HepG2 (cell line): ENCODE results near the gene LBR. TPM values are rescaled to one million over a fixed set of nuclear protein-coding genes. Genes with fewer than 3 reads are reported as not detected.
"Not testable (repeated sequence)": the region's sequence is repeated elsewhere in the genome, so short reads cannot be mapped to it uniquely, and the experiment has no call there.

ENCODE experiments used
- ATAC-seq: fragments of 200-7000 bp; cut with Tn5 transposase; 3 replicates; pipeline ENCODE4 v1.9.1; 2020; ENCODE audit warnings: mild to moderate bottlenecking, moderate library complexity
- BruUV-seq: library from RNA; stranded (reverse); fragments of 400-500 nt; replicated peaks from 2 replicates; lab custom pipeline; 2021; lab: Mats Ljungman, UMichigan
- CTCF ChIA-PET: fragments of 300-600 bp; formaldehyde crosslinking; extraction: SDS; loops from one replicate; lab custom pipeline; 2021; ENCODE audit warnings: low total read pairs, inconsistent platforms, low intra/inter-chr PET ratio; lab: Yijun Ruan, JAX
- POLR2A ChIA-PET: fragments of 350-600 bp; sonication (Branson Sonifier 250); formaldehyde crosslinking; loops from one replicate; lab custom pipeline; 2020; ENCODE audit warnings: antibody characterized with exemption, inconsistent platforms; lab: Yijun Ruan, JAX
- DNase-seq: peaks from one replicate; pipeline ENCODE4 v3.0.0-alpha.2; 2015; ENCODE audit warnings: low spot score
- FAIRE-seq: peaks from 3 replicates; lab custom pipeline; 2011; peaks lifted over from hg19 to GRCh38; lab: Jason Lieb, UNC
- H2AFZ ChIP-seq: one replicate; pipeline ENCODE4 v1.6.1; 2011; ENCODE audit warnings: low read length, inconsistent platforms
- H3K27ac ChIP-seq: fragments of 300-600 bp; 3 replicates; pipeline ENCODE4 v1.8.0; 2011; ENCODE audit warnings: mixed run types, mild to moderate bottlenecking, mixed read lengths, low read length, inconsistent platforms; ENCODE audit not compliant: insufficient read depth; ENCODE audit errors: extremely low read length
- H3K27me3 ChIP-seq, 2 experiments: fragments of 200-600 bp in 1 of 2; 2 replicates in 1 of 2; 3 replicates in 1 of 2; pipeline versions ENCODE4 v1.6.0 to v1.8.0; 2011; ENCODE audit warnings: low read length in 2 of 2, mild to moderate bottlenecking in 2 of 2, moderate library complexity in 2 of 2, inconsistent platforms in 1 of 2; ENCODE audit not compliant: insufficient read depth in 2 of 2, control insufficient read depth in 1 of 2
- H3K36me3 ChIP-seq, 2 experiments: fragments of 200-600 bp in 1 of 2; replicated peaks in 1 of 2; 2 replicates in 1 of 2; 3 replicates in 1 of 2; pipeline versions ENCODE4 v1.5.1 to v1.8.0; 2011; ENCODE audit warnings: low read length in 2 of 2, inconsistent platforms in 1 of 2; ENCODE audit not compliant: insufficient read depth in 2 of 2, control insufficient read depth in 1 of 2
- H3K4me1 ChIP-seq: 2 replicates; pipeline ENCODE4 v1.5.1; 2012; ENCODE audit warnings: low read length, inconsistent platforms; ENCODE audit not compliant: insufficient read depth
- H3K4me2 ChIP-seq: 2 replicates; pipeline ENCODE4 v1.6.0; 2011; ENCODE audit warnings: low read depth, low read length, inconsistent platforms
- H3K4me3 ChIP-seq, 3 experiments: fragments of 200-600 bp in 1 of 3; sonication (generic), shearing (Covaris generic) in 1 of 3; replicated peaks in 1 of 3; 2 replicates each; pipeline ENCODE4 v1.5.1; 2011 to 2016; ENCODE audit warnings: low read length in 3 of 3, inconsistent platforms in 2 of 3, low read depth in 2 of 3, mild to moderate bottlenecking in 2 of 3, control low read depth in 1 of 3, mixed read lengths in 1 of 3; ENCODE audit not compliant: insufficient read depth in 1 of 3
- H3K79me2 ChIP-seq: one replicate; pipeline ENCODE4 v1.6.1; 2011; ENCODE audit warnings: low read length, inconsistent platforms; ENCODE audit not compliant: insufficient read depth
- H3K9ac ChIP-seq: 2 replicates; pipeline ENCODE4 v1.6.0; 2011; ENCODE audit warnings: mild to moderate bottlenecking, low read depth, low read length, inconsistent platforms; ENCODE audit not compliant: insufficient read depth
- H3K9me3 ChIP-seq: 2 replicates; pipeline ENCODE4 v1.5.1; 2012; ENCODE audit warnings: mild to moderate bottlenecking, low read length
- H4K20me1 ChIP-seq: 2 replicates; pipeline ENCODE4 v1.6.0; 2011; ENCODE audit warnings: inconsistent platforms, mild to moderate bottlenecking, low read length, moderate library complexity; ENCODE audit not compliant: insufficient read depth
- MAFK ChIP-seq, 2 experiments: IDR thresholded peaks in 1 of 2; conservative IDR thresholded peaks in 1 of 2; 2 replicates each; pipeline ENCODE4 v1.6.1; 2011; ENCODE audit warnings: improper control_type of control experiment in 2 of 2, low read length in 2 of 2
- MEIS2 ChIP-seq: sonication (generic); formaldehyde crosslinking; IDR thresholded peaks from 2 replicates; pipeline ENCODE4 v1.9.0; 2021; ENCODE audit warnings: mild to moderate bottlenecking, missing genetic modification reagents
- NFYB ChIP-seq: sonication (generic); formaldehyde crosslinking; IDR thresholded peaks from 2 replicates; pipeline ENCODE4 v1.4.0; 2020; ENCODE audit warnings: missing genetic modification reagents
- NFYC ChIP-seq: IDR thresholded peaks from 2 replicates; pipeline ENCODE4 v1.6.1; 2016; ENCODE audit warnings: missing genetic modification reagents, missing compliant biosample characterization
- POLR2A ChIP-seq, 2 experiments: IDR thresholded peaks; 2 replicates each; pipeline ENCODE4 v1.6.1; 2011; ENCODE audit warnings: low read depth in 2 of 2, low read length in 2 of 2, mild to moderate bottlenecking in 1 of 2, moderate library complexity in 1 of 2; ENCODE audit not compliant: insufficient read depth in 1 of 2
- YY1 ChIP-seq: IDR thresholded peaks from 2 replicates; pipeline ENCODE4 v1.6.1; 2011; ENCODE audit warnings: low read length, low read depth, moderate library complexity, mild to moderate bottlenecking; ENCODE audit not compliant: insufficient read depth, insufficient replicate concordance
- ZMYM4 ChIP-seq: sonication (generic); formaldehyde crosslinking; IDR thresholded peaks from 2 replicates; pipeline ENCODE4 v1.8.1; 2023; ENCODE audit warnings: mild to moderate bottlenecking, missing genetic modification reagents
- ZSCAN29 ChIP-seq: sonication (generic); formaldehyde crosslinking; conservative IDR thresholded peaks from 2 replicates; pipeline ENCODE4 v1.4.0; 2020; ENCODE audit warnings: mild to moderate bottlenecking, missing genetic modification reagents
- WGBS: methylation state at CpG from one replicate; pipeline ENCODE4 v1.1.6; 2017; ENCODE audit warnings: low lambda C conversion rate; 5-methylcytosine and 5-hydroxymethylcytosine counted together
- in situ Hi-C: cut with HindIII; loops from 2 replicates; pipeline ENCODE4 v1.10.0; 2017; ENCODE audit warnings: low pct_unique_long_range_greater_than_20kb; ENCODE audit not compliant: extremely low pct_ligation_motif_present
- intact Hi-C: fragments of 100-400 bp; cut with micrococcal nuclease; formaldehyde crosslinking; loops from one replicate; pipeline ENCODE4 v1.10.0; 2022; ENCODE audit not compliant: unreplicated experiment
- polyA plus RNA-seq, 8 experiments: library from polyadenylated mRNA; depleted of rRNA in 3 of 8; stranded (reverse) in 7 of 8; unstranded in 1 of 8; fragments of >200 nt; fragmentation: Illumina TruSeq in 4 of 8; extraction: Trizol in 4 of 8; gene quantifications; 2 replicates each; pipeline versions ENCODE4 v1.2.1 to v1.2.3, GENCODE V29; 2011 to 2016; ENCODE audit warnings: low read depth in 4 of 8, missing spikeins in 1 of 8, mixed read lengths in 1 of 8; ENCODE audit not compliant: insufficient read depth in 1 of 8
- total RNA-seq, 5 experiments: library from RNA; depleted of rRNA; stranded (reverse); fragments of >200 nt; fragmentation: Illumina TruSeq; extraction: Trizol; gene quantifications; 2 replicates each; pipeline ENCODE4 v1.2.3, GENCODE V29; 2016; ENCODE audit warnings: low read depth in 1 of 5
- TF ChIP-seq, protein P1 (sequence below): IDR thresholded peaks from 2 replicates; pipeline ENCODE4 v1.6.1; 2016; ENCODE audit warnings: missing genetic modification reagents, missing compliant biosample characterization
- TF ChIP-seq, protein P2 (sequence below): sonication (generic); formaldehyde crosslinking; IDR thresholded peaks from 2 replicates; pipeline ENCODE4 v1.4.0; 2020; ENCODE audit warnings: missing genetic modification reagents, mild to moderate bottlenecking, borderline replicate concordance
- TF ChIP-seq, protein P3 (sequence below): sonication (generic); formaldehyde crosslinking; IDR thresholded peaks from 2 replicates; pipeline ENCODE4 v1.8.0; 2022; ENCODE audit warnings: mild to moderate bottlenecking, missing genetic modification reagents, moderate library complexity

The LBR gene
- total and polyA plus RNA-seq, 2 of the 13 experiments (the other 11 are each of a cell fraction or from before 2014, with no cell fraction given) = 38.9 to 76.7 TPM

DNA sequence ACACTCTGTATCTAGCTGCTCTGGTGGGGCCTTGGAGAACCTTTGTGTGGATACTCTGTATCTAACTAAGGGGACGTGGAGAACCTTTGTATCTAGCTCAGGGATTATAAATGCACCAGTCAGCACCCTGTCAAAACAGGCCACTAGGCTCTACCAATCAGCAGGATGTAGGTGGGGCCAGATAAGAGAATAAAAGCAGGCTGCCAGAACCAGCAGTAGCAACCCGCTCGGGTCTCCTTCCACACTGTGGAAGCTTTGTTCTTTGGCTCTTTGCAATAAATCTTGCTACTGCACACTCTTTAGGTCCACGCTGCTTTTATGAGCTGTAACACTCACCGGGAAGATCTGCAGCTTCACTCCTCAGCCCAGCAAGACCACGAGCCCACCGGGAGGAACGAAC lies 45.4 kb upstream of the LBR start:
- H3K27ac ChIP-seq, H3K36me3 ChIP-seq, H3K9ac ChIP-seq, H3K4me2 ChIP-seq, H4K20me1 ChIP-seq, H2AFZ ChIP-seq, H3K79me2 ChIP-seq, H3K4me3 ChIP-seq, DNase-seq, ATAC-seq, H3K9me3 ChIP-seq, in situ Hi-C loops, H3K27me3 ChIP-seq, intact Hi-C loops, BruUV-seq, FAIRE-seq: not testable (repeated sequence)
- POLR2A ChIA-PET = interaction anchor here (1.0 to 1.7 kb wide), 3 partner anchors 32 to 514 kb away, joined by 3 to 4 read pairs (median 3); partner anchors contain the start of gene PYCR2
- H3K4me1 ChIP-seq = peaks cover 41% of the 10 kb centered on the region
- 0 out of 4 replicates have a peak, but pooled peaks of 1 of the 2 experiments have one; percentile 17 for TF ChIP-seq MAFK (conservative IDR thresholded peaks at IDR 0.05 in 1 of 2, IDR thresholded peaks at IDR 0.05 in 1 of 2; ENCODE audit: low read length in 2 of 2)
- TF ChIP-seq POLR2A (IDR thresholded peaks at IDR 0.05; ENCODE audit: insufficient read depth in 1 of 2, low read depth in 2 of 2, low read length in 2 of 2) = peak in 1 of 2 experiments; percentile 64; a peak in 2 of 4 replicates
- TF ChIP-seq, protein P1, sequence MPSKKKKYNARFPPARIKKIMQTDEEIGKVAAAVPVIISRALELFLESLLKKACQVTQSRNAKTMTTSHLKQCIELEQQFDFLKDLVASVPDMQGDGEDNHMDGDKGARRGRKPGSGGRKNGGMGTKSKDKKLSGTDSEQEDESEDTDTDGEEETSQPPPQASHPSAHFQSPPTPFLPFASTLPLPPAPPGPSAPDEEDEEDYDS (CRISPR knock-in tag) = peak; percentile 63; the same call in 1 of the 2 replicates
- 0 out of 2 replicates have a peak, but pooled peaks have one; percentile 21 for TF ChIP-seq NFYB (CRISPR knock-in tag)
- TF ChIP-seq NFYC (CRISPR knock-in tag) = peak; percentile 50
- TF ChIP-seq ZMYM4 (CRISPR knock-in tag) = 0 out of 2 replicates have a peak, but pooled peaks have one; percentile 18
- CTCF ChIA-PET = interaction anchor here (3.4 to 3.8 kb wide), 3 partner anchors 438 to 514 kb away, joined by 26 to 65 read pairs (median 53); no protein-coding TSS in a partner anchor
- WGBS = 55% methylated on average over 7 of the region's 8 CpGs

DNA sequence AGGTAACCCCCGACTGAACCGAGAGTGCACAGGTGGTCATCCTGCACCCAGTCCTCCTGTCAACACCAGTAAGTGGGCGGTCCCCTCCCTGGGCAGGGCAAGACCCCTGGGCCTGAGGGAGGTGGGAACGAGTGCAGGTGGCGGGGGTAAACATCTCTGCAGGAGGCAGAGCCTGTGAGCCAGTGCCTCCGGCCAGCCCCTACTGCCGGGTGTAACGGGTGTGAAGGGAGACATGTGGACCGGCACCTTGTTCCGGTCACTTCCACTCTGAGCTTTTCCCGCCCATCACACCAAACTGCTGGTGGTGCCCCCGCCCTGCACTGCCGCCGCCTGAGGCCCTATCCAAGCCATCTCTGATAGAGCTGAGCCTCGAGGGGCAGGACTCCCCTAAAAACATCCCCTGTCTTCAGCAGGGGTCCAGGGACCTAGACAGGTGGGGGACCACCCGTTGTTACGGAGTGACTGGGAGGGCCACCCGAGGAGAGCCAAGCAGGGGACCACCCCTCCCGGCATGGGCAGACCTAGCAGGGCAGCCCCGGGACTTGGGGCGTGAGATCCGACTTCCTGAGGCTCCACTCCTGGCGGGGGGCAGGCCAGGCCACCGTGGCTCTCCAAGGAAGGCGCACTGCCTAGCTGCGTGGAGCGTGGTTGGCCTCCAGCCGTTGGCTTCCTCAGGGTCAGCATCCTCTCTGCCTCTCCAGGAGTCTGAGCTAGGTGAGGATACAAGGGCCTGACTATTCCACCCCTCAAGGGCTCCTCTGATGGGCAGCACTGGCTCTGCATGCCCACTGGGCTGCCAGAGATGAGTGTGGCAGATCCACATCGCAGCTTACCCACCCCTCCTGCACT lies 43.8 kb upstream of the LBR start:
- Histone ChIP-seq H3K79me2 (no peaks in the 10 kb centered on the region), H3K4me1 (peaks cover 26% of the 10 kb centered on the region), H4K20me1 (no peaks in the 10 kb centered on the region), H3K27me3 (no peaks in the 10 kb centered on the region; a peak in 2 of 5 replicates), H3K27ac (no peak overlapping the region), H3K4me3 (no peak overlapping the region), H3K9ac (no peak overlapping the region), H3K9me3 (no peaks in the 10 kb centered on the region), H3K4me2 (no peak overlapping the region), H3K36me3 (no peaks in the 10 kb centered on the region), H2AFZ (no peak overlapping the region)
- no peak for DNase-seq
- ATAC-seq = no peak
- no peak for FAIRE-seq
- in situ Hi-C loops = no loop called here
- intact Hi-C loops = no loop called here
- CTCF ChIA-PET = no interaction called here
- POLR2A ChIA-PET = no interaction called here
- BruUV-seq = no TSS peak
- 70% methylated on average over 11 of the region's 29 CpGs for whole genome bisulfite sequencing
- TF ChIP-seq YY1 (no peak), ZSCAN29 (CRISPR knock-in tag) (no peak), MEIS2 (CRISPR knock-in tag) (no peak)
- TF ChIP-seq, protein P2, sequence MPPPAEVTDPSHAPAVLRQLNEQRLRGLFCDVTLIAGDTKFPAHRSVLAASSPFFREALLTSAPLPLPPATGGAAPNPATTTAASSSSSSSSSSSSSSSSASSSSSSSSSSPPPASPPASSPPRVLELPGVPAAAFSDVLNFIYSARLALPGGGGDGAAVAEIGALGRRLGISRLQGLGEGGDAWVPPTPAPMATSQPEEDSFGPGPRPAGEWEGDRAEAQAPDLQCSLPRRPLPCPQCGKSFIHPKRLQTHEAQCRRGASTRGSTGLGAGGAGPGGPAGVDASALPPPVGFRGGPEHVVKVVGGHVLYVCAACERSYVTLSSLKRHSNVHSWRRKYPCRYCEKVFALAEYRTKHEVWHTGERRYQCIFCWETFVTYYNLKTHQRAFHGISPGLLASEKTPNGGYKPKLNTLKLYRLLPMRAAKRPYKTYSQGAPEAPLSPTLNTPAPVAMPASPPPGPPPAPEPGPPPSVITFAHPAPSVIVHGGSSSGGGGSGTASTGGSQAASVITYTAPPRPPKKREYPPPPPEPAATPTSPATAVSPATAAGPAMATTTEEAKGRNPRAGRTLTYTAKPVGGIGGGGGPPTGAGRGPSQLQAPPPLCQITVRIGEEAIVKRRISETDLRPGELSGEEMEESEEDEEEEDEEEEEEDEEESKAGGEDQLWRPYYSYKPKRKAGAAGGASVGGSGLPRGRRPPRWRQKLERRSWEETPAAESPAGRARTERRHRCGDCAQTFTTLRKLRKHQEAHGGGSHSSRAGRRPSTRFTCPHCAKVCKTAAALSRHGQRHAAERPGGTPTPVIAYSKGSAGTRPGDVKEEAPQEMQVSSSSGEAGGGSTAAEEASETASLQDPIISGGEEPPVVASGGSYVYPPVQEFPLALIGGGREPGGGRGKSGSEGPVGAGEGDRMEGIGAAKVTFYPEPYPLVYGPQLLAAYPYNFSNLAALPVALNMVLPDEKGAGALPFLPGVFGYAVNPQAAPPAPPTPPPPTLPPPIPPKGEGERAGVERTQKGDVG (CRISPR knock-in tag) = no peak
- TF ChIP-seq, protein P3, sequence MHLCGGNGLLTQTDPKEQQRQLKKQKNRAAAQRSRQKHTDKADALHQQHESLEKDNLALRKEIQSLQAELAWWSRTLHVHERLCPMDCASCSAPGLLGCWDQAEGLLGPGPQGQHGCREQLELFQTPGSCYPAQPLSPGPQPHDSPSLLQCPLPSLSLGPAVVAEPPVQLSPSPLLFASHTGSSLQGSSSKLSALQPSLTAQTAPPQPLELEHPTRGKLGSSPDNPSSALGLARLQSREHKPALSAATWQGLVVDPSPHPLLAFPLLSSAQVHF (CRISPR knock-in tag) = no peak
